ENCODE data around the gene CTSE. TPM values are rescaled to one million over a fixed set of nuclear protein-coding genes. Genes with fewer than 3 reads are reported as not detected.
A peak's percentile ranks its signal among the peaks of the same experiment; 100 is the strongest.

CTSE gene
- total RNA-seq, 1 donor: not detected

DNA sequence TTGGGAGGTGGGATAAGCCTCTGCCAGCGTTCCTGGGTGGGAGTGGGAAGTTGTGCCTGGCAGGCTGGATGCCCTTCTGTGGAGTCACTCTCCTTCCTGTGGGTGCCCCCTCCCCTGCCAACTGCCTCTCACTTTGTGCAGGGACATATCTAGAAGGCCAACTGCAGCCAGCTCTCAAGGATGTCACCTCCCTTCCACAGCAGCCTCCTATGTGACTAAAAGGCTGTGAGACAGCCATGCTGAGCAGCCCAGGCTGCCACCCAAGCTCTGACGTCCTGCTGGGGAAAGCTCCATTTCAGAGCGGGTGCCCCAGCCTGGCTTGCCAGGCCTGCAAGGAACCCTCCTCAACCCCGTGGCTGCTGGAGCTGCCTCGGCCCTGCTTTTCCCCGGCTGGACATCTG is 60.9 kb downstream of the CTSE start:
- H3K4me3 ChIP-seq (ENCODE audit: low read depth, low read length): no peak overlapping the region
- no peak for DNase-seq (ENCODE audit: low read depth)
- TF ChIP-seq, protein P1, sequence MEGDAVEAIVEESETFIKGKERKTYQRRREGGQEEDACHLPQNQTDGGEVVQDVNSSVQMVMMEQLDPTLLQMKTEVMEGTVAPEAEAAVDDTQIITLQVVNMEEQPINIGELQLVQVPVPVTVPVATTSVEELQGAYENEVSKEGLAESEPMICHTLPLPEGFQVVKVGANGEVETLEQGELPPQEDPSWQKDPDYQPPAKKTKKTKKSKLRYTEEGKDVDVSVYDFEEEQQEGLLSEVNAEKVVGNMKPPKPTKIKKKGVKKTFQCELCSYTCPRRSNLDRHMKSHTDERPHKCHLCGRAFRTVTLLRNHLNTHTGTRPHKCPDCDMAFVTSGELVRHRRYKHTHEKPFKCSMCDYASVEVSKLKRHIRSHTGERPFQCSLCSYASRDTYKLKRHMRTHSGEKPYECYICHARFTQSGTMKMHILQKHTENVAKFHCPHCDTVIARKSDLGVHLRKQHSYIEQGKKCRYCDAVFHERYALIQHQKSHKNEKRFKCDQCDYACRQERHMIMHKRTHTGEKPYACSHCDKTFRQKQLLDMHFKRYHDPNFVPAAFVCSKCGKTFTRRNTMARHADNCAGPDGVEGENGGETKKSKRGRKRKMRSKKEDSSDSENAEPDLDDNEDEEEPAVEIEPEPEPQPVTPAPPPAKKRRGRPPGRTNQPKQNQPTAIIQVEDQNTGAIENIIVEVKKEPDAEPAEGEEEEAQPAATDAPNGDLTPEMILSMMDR (IDR thresholded peaks at IDR 0.05; ENCODE audit: insufficient read depth, low read depth, low read length): no peak

GRCh38 chr1:205961991-205962820 is 61.5 kb downstream of the CTSE start:
- H3K4me3 ChIP-seq (ENCODE audit: low read depth, low read length): no peak overlapping the region
- peak; percentile 7 for DNase-seq (ENCODE audit: low read depth)
- TF ChIP-seq, protein P1 (IDR thresholded peaks at IDR 0.05; ENCODE audit: insufficient read depth, low read depth, low read length): no peak

DNA sequence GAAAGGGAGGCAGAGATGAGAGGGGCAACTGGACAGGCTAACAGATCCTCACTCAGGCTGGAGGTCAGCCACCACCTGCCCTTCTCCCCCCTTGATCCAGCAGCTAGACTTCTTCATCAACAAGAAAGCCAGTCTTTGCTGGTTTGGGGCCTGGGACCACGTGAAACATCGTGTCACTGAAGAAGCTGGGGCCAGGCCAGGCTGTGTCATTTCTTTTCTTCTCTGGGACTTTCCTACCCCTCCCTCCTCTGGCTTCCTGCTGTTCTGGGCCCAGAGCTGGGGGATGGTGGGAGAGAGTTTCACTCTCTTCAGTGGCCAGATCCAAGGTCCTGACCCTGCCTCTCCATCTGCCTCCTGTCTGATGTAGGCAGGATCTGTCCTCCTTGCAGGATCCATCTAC is 62.3 kb downstream of the CTSE start:
- no peak overlapping the region for H3K4me3 ChIP-seq (ENCODE audit: low read depth, low read length)
- DNase-seq (ENCODE audit: low read depth): no peak
- TF ChIP-seq, protein P1 (IDR thresholded peaks at IDR 0.05; ENCODE audit: insufficient read depth, low read depth, low read length): no peak

- no peak for DNase-seq (ENCODE audit: low read depth)
- TF ChIP-seq, protein P1 (IDR thresholded peaks at IDR 0.05; ENCODE audit: insufficient read depth, low read depth, low read length): no peak
- no peak overlapping the region for H3K4me3 ChIP-seq (ENCODE audit: low read depth, low read length)
These were observed 63.9 kb downstream of the CTSE start for GRCh38 chr1:205959789-205960188.

Other genes starting within 250 kb of the CTSE start
- 22.2 and 43.2 TPM in 2 replicates for gene RAB29, start 248.4 kb downstream of the CTSE start, total RNA-seq
- 13.9 and 20.7 TPM in 2 replicates for gene SLC41A1, start 210.7 kb downstream of the CTSE start, total RNA-seq
- gene PM20D1, start 173.8 kb downstream of the CTSE start, total RNA-seq: under 0.01 TPM in 1 of 2 replicates, not detected in the other
- gene SLC26A9, start 80.4 kb downstream of the CTSE start, total RNA-seq: not detected in 2 replicates
- gene RAB7B, start 20.5 kb downstream of the CTSE start, total RNA-seq: 4.2 and 5.2 TPM in 2 replicates
- not detected in 2 replicates for gene RHEX, start 29.3 kb upstream of the CTSE start, total RNA-seq
- gene AVPR1B, start 93.5 kb upstream of the CTSE start, total RNA-seq: not detected in 2 replicates
- 2.3 and 3.5 TPM in 2 replicates for gene FAM72A, start 178.9 kb upstream of the CTSE start, total RNA-seq
- 43.8 and 45.3 TPM in 2 replicates for gene SRGAP2, start 179.6 kb upstream of the CTSE start, total RNA-seq

Measured in fibroblast of villous mesenchyme (primary cell).